ENCODE data around the gene NADK2. TPM values are rescaled to one million over a fixed set of nuclear protein-coding genes. Genes with fewer than 3 reads are reported as not detected.
A peak's percentile ranks its signal among the peaks of the same experiment; 100 is the strongest.

NADK2 gene
- total RNA-seq, 4 donors from 2014 or later: 23.6 to 34.4 (median 27.8) TPM

DNA sequence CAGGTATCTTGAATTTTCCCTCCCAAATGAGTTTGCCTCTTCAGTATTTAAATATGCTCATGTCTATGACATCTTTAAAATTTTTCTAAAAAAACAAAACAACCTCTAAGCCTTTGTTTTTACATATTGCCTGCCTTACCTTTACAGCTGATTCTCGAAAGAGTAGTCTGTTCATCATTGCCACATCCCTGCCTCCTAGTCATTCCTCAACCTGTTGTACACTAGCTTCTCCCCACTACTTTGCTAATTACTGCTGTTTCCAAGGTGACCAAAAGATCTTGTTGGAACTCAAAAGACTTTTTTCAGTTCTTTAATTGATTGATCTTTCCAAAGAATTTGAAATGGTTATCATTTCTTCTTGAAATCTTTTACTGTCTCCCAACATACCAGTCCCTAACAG lies 1.9 kb upstream of the NADK2 start:
- intact Hi-C loops (cut with DNase I; ENCODE audit: low total_unique reads) (loop anchor here (5.0 to 10.0 kb wide), 3 partner anchors 151 to 449 kb away; no protein-coding TSS in a partner anchor), in situ Hi-C loops (cut with MboI; ENCODE audit: low sequenced_read_pairs in 4 of 4) (loop anchor here in 1 of 4 donors (25.0 kb wide), 1 partner anchor 644 kb away; the partner anchor contains the start of gene NIPBL)
- ATAC-seq: no peak
- Histone ChIP-seq H3K4me3 (no peak overlapping the region), H3K27me3 (no peaks in the 10 kb centered on the region), H3K4me1 (peaks cover 22 to 26% of the 10 kb centered on the region in 2 donors), H3K9me3 (no peaks in the 10 kb centered on the region), H3K36me3 (no peaks in the 10 kb centered on the region), H3K27ac (no peak overlapping the region)
- no peak for DNase-seq
- no peak for TF ChIP-seq POLR2A (IDR thresholded peaks at IDR 0.05)
- TF ChIP-seq, protein P1, sequence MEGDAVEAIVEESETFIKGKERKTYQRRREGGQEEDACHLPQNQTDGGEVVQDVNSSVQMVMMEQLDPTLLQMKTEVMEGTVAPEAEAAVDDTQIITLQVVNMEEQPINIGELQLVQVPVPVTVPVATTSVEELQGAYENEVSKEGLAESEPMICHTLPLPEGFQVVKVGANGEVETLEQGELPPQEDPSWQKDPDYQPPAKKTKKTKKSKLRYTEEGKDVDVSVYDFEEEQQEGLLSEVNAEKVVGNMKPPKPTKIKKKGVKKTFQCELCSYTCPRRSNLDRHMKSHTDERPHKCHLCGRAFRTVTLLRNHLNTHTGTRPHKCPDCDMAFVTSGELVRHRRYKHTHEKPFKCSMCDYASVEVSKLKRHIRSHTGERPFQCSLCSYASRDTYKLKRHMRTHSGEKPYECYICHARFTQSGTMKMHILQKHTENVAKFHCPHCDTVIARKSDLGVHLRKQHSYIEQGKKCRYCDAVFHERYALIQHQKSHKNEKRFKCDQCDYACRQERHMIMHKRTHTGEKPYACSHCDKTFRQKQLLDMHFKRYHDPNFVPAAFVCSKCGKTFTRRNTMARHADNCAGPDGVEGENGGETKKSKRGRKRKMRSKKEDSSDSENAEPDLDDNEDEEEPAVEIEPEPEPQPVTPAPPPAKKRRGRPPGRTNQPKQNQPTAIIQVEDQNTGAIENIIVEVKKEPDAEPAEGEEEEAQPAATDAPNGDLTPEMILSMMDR (IDR thresholded peaks at IDR 0.05 in 4 of 5, conservative IDR thresholded peaks at IDR 0.05 in 1 of 5): no peak

DNA sequence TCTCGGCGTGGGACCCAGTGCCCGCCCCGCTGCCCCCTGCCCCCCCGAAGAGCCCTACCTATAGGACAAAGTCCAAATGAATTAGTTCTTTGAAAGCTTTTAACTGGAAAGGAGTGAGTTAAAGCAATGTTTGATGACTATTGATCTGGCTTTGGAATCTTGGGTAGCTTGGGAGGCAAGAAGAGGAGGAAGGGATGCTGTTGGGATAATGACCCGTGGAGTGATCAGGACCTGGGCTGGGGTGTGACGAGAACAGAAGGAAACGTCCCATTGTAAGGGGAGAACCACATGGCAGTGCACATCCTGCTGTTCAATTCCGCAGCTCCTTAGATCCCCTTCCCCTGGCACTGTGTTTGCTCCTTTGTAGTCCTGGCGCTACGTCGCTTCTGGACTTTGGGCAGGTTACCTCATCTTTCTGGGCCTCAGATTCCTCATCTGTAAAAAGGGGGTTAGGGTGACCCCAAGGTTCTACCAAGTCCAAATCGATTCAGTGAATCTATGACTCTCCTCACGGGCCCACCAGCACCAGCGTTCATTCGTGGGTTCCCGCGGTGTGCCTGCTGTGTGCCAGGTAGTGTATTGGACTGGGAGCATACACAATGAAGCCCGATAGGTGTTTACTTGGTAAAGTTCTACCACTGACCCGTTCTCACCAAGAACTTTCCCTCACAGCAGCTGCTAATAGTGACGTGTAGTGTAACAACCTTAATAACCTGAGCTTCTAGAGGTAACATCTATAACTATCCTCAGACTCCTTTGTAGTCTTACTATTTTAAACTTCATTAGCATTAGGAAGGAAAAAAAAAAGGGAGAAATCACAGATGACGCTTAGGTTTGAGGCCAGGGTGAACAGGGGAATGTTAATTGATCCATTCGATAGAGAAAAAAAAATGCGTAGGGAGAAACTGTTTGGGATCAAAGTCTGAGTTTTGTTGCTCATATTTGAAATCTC lies 1.1 kb upstream of the NADK2 start:
- Histone ChIP-seq H3K36me3 (no peaks in the 10 kb centered on the region), H3K4me1 (peaks cover 30 to 34% of the 10 kb centered on the region in 2 donors), H3K9me3 (no peaks in the 10 kb centered on the region), H3K4me3 (peak overlapping the region; percentile 86 to 99 (median 95)), H3K27ac (peak overlapping the region; percentile 96 to 99 (median 98)), H3K27me3 (no peaks in the 10 kb centered on the region)
- DNase-seq (no peak), ATAC-seq (no peak)
- no peak for TF ChIP-seq POLR2A (IDR thresholded peaks at IDR 0.05)
- TF ChIP-seq, protein P1 (IDR thresholded peaks at IDR 0.05 in 4 of 5, conservative IDR thresholded peaks at IDR 0.05 in 1 of 5): no peak
- in situ Hi-C loops (cut with MboI; ENCODE audit: low sequenced_read_pairs in 4 of 4) (loop anchor here in 1 of 4 donors (25.0 kb wide), 1 partner anchor 644 kb away; the partner anchor contains the start of gene NIPBL), intact Hi-C loops (cut with DNase I; ENCODE audit: low total_unique reads) (loop anchor here (1.0 to 10.0 kb wide), 5 partner anchors 62 to 633 kb away; partner anchors contain the start of gene NIPBL)

GRCh38 chr5:36240779-36241630 lies 720 bp downstream of the NADK2 start:
- peak; percentile 22 to 31 for ATAC-seq
- Histone ChIP-seq H3K9me3 (no peaks in the 10 kb centered on the region), H3K27me3 (no peaks in the 10 kb centered on the region), H3K4me3 (peak overlapping the region; percentile 86 to 99 (median 95)), H3K27ac (peak overlapping the region; percentile 96 to 99 (median 98)), H3K36me3 (no peaks in the 10 kb centered on the region), H3K4me1 (peaks cover 45% of the 10 kb centered on the region in 2 donors)
- peak; percentile 31 to 47 for DNase-seq
- intact Hi-C loops (cut with DNase I; ENCODE audit: low total_unique reads) (loop anchor here (2.0 to 10.0 kb wide), 4 partner anchors 88 to 451 kb away; partner anchors contain the start of gene SKP2), in situ Hi-C loops (cut with MboI; ENCODE audit: low sequenced_read_pairs in 4 of 4) (loop anchor here in 1 of 4 donors (25.0 kb wide), 1 partner anchor 646 kb away; the partner anchor contains the start of gene NIPBL)
- peak in 1 of 2 donors; percentile 7 for TF ChIP-seq POLR2A (IDR thresholded peaks at IDR 0.05)
- TF ChIP-seq, protein P1 (IDR thresholded peaks at IDR 0.05 in 4 of 5, conservative IDR thresholded peaks at IDR 0.05 in 1 of 5): peak in 1 of 5 experiments; percentile 19

All from gastrocnemius medialis (tissue), 4 donors.